ENCODE measurements around the gene ETV4. TPM values are rescaled to one million over a fixed set of nuclear protein-coding genes. Genes with fewer than 3 reads are reported as not detected.

Gene ETV4
- total and polyA plus RNA-seq, 2 of the 13 experiments (the other 11 are each of a cell fraction or from before 2014, with no cell fraction given): 128 to 330 TPM

DNA sequence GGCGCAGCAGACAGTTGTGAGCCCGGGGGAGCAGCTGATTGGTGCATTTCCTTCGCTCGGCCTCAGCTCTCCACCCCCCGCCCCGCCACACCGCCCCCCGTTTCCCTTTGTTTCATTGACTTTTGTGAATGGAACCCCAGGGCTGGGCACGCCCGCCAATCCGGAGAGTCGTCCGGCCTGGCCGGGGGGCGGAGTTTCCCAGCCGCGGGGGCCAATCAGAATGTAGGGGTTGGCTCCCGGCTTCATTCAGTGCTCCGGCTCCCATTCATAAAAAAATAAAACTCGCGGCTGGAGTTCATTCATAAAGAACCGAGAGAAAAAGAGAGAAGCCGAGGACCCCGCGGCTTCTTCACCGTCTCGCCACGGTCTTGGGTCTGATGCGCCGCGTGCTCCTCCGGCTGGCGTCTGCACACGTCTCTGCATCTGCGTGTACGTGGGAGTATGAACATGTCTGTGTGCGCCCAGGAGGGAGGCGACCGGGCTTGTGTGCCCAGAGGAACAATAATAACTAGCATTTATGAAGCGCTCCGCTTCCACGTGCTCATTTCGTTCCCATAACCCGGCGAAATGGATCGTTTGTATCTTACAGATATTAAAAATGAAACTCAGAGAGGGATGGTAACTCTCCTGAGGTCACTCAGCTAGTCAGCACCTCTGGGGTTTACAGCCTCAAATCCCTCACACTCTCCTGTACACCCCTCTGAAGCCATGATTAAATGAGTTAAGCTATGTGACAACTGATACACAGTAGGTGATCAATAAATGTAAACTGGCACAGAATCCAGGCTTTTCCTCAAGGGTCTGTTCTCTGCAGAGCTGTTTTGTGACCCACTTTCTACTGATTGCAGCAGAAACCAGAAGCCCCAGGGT lies at the start of gene ETV4 (continued):
- TF ChIP-seq ARNT2 (CRISPR knock-in tag; IDR thresholded peaks at IDR 0.05; ENCODE audit: low read depth): 0 out of 2 replicates have a peak, but pooled peaks have one; percentile 30
- TF ChIP-seq, protein P1, sequence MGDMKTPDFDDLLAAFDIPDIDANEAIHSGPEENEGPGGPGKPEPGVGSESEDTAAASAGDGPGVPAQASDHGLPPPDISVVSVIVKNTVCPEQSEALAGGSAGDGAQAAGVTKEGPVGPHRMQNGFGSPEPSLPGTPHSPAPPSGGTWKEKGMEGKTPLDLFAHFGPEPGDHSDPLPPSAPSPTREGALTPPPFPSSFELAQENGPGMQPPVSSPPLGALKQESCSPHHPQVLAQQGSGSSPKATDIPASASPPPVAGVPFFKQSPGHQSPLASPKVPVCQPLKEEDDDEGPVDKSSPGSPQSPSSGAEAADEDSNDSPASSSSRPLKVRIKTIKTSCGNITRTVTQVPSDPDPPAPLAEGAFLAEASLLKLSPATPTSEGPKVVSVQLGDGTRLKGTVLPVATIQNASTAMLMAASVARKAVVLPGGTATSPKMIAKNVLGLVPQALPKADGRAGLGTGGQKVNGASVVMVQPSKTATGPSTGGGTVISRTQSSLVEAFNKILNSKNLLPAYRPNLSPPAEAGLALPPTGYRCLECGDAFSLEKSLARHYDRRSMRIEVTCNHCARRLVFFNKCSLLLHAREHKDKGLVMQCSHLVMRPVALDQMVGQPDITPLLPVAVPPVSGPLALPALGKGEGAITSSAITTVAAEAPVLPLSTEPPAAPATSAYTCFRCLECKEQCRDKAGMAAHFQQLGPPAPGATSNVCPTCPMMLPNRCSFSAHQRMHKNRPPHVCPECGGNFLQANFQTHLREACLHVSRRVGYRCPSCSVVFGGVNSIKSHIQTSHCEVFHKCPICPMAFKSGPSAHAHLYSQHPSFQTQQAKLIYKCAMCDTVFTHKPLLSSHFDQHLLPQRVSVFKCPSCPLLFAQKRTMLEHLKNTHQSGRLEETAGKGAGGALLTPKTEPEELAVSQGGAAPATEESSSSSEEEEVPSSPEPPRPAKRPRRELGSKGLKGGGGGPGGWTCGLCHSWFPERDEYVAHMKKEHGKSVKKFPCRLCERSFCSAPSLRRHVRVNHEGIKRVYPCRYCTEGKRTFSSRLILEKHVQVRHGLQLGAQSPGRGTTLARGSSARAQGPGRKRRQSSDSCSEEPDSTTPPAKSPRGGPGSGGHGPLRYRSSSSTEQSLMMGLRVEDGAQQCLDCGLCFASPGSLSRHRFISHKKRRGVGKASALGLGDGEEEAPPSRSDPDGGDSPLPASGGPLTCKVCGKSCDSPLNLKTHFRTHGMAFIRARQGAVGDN (CRISPR knock-in tag; IDR thresholded peaks at IDR 0.05): no peak; the same call in 1 of the 2 replicates
- TF ChIP-seq ZNF510 (CRISPR knock-in tag; IDR thresholded peaks at IDR 0.05; ENCODE audit: low read depth): no peak; the same call in 1 of the 2 replicates
- no peak; the same call in 1 of the 2 replicates for TF ChIP-seq ZBTB7B (CRISPR knock-in tag; IDR thresholded peaks at IDR 0.05)
- 0 out of 2 replicates have a peak, but pooled peaks have one; percentile 2 for TF ChIP-seq SPEN (CRISPR knock-in tag; IDR thresholded peaks at IDR 0.05; ENCODE audit: low read depth)
- 0 out of 2 replicates have a peak, but pooled peaks have one; percentile 51 for TF ChIP-seq ZFP41 (CRISPR knock-in tag; IDR thresholded peaks at IDR 0.05; ENCODE audit: borderline replicate concordance)
- no peak for TF ChIP-seq KLF15 (CRISPR knock-in tag; IDR thresholded peaks at IDR 0.05; ENCODE audit: borderline replicate concordance)
- no peak for TF ChIP-seq ARHGAP35 (CRISPR knock-in tag; IDR thresholded peaks at IDR 0.05; ENCODE audit: borderline replicate concordance)
- TF ChIP-seq ELF4 (CRISPR knock-in tag; IDR thresholded peaks at IDR 0.05; ENCODE audit: borderline replicate concordance): peak; percentile 74
- no peak for TF ChIP-seq ZNF570 (CRISPR knock-in tag; IDR thresholded peaks at IDR 0.05; ENCODE audit: borderline replicate concordance)
- TF ChIP-seq IKZF5 (CRISPR knock-in tag; IDR thresholded peaks at IDR 0.05): peak; percentile 41; the same call in 1 of the 2 replicates
- TF ChIP-seq FOXC1 (CRISPR knock-in tag; IDR thresholded peaks at IDR 0.05; ENCODE audit: borderline replicate concordance): no peak
- no peak for TF ChIP-seq CREB1 (IDR thresholded peaks at IDR 0.05)
- no peak; the same call in 1 of the 2 replicates for TF ChIP-seq CREB1 (CRISPR knock-in tag; IDR thresholded peaks at IDR 0.05)
- no peak for TF ChIP-seq ZFYVE20 (CRISPR knock-in tag; IDR thresholded peaks at IDR 0.05; ENCODE audit: borderline replicate concordance, low read depth)
- no peak for TF ChIP-seq ZBTB7A (CRISPR knock-in tag; IDR thresholded peaks at IDR 0.05)
- TF ChIP-seq PRDM10 (CRISPR knock-in tag; IDR thresholded peaks at IDR 0.05; ENCODE audit: low read depth): no peak
- 0 out of 2 replicates have a peak, but pooled peaks have one; percentile 25 for TF ChIP-seq MEF2D (CRISPR knock-in tag; IDR thresholded peaks at IDR 0.05)
